ENCODE data around the gene SLC49A4. TPM values are rescaled to one million over a fixed set of nuclear protein-coding genes. Genes with fewer than 3 reads are reported as not detected.

SLC49A4 gene
- total RNA-seq, 1 donor from 2014 or later = 16.9 TPM

DNA sequence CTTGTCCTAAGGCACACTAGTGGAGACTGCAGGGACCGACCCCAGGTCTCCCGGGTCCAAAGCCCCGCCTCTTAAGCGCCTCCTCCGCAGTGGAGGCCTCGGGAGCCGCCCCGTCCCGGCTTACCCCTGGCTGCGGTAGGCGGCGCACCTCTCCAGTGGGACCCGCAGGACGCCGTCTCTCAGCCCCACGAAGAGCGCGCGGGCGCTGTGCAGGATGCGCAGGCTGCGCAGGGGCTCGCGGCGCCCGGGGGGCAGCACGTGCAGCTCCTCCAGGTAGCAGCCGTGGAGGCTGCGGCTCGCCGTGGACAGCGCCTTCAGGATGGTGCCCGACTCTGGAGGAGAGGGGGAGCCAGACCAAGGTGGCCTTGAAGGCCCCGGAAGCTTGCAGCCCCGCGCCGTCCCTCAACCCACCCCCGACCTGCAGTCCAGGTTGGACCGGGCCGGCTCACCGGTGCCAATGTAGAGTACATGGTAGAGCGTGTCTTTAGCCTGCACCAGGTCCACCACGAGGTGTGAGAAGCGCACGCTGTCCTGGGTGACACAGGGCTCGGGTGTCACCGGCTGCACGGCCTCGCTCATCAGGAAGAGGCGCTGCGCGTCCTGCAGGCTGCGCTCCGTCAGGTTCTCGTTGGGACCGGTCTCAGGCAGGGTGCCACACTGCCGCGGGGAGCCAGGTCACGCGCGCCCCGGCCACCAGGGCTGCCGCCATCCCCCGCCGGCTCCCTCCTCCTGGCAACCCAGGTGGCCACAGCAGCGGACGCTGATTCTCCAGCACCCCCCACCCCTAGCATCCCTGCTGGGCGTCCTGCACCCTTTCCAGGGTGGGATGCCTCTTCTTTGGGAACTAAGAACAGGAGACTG lies 127.2 kb downstream of the SLC49A4 start:
- DNase-seq (no peak), ATAC-seq (no peak)
- intact Hi-C loops (cut with micrococcal nuclease) = no loop called here

- no peak for ATAC-seq
Observed at GRCh38 chr3:122923611-122924010, 128.7 kb downstream of the SLC49A4 start.

GRCh38 chr3:122924056-122924455 lies 129.2 kb downstream of the SLC49A4 start:
- ATAC-seq = no peak
- no peak for DNase-seq
- intact Hi-C loops (cut with micrococcal nuclease) = no loop called here

More at GRCh38 chr3:122923611-122924010, 128.7 kb downstream of the SLC49A4 start:
- intact Hi-C loops (cut with micrococcal nuclease) = no loop called here
- DNase-seq = no peak

DNA sequence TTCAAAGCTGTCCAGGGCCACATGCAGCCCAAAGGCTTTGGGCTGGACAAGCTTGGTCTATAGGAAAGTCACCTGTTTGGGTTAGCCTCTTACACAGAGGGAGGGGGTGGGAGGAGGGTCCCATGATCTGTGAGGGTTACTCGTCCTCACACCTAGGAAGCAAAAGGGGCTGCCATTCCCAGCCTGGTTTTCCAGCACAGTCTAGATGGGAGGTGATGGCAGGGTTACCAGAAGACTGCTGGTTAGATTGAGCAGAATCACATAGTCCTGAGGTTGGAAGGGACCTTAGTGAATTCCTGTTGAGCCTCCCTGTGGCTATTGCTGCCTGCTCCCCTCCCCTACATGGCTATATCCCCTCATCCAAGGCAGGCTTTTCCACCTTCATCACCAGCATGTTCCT lies 130.9 kb downstream of the SLC49A4 start:
- intact Hi-C loops (cut with micrococcal nuclease) = no loop called here
- ATAC-seq (no peak), DNase-seq (no peak)

- ATAC-seq = no peak
- intact Hi-C loops (cut with micrococcal nuclease) = no loop called here
- DNase-seq = no peak
Observed at GRCh38 chr3:122926322-122926721, 131.5 kb downstream of the SLC49A4 start.

- ATAC-seq (no peak), DNase-seq (no peak)
- intact Hi-C loops (cut with micrococcal nuclease) = no loop called here
Observed at GRCh38 chr3:122926811-122927210, 131.9 kb downstream of the SLC49A4 start.

DNA sequence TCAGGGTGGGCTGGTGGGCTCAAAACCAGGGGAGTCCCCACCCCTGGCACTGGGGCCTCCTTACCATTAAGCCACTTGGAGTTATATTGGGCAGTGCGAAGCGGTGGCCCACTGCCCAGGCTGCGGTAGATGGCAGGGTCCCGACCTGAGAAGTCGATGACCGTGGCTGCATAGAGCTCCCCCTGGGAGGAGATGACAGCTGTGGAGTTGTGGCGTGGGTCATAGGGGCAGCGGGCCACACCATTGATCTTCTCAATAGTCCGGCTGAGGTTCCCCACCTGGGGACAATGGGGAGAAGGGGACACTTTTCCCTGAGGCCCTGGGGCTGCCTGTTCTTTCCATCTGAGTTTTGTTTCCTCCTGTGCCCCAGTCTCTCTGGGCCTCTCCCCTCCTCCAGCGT lies 132.9 kb downstream of the SLC49A4 start:
- DNase-seq = no peak
- intact Hi-C loops (cut with micrococcal nuclease) = no loop called here
- ATAC-seq = no peak

DNA sequence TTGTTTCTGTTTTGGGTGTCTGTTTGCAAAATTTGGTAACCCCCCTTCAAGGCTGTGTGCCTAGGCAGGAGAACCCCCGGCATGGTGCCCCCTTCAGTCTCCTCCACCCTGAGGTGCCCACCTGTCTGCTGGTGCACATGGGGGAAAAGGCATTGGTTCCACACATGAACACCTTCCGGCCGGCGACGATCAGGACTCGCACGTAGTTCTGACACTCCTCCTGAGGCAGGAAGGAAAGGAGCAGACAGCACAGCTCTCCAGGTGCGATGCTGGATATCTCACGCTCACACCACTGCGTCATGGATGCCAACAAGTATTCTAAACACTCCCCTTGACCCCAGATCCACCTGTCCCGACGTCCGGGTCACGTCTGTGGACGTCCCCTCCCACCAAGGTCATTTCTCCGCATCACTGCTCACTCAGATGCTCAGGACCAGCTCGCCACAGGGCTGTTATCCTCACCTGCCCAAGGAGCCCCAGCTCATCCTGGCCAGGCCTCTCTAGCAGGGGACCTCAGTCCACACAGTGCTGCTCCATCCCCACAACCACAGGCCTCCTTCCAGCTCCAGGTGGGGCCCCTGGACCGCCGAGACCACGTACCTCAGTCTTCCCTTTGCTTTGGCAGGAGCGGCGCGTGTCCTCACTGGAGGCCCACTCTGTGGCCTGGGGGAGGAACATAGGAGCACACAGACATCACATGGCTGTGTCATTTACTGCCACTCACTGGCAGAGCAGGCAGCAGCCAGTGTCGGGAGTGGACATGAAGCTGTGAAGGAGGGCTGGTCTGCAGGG lies 133.7 kb downstream of the SLC49A4 start:
- no peak for DNase-seq
- intact Hi-C loops (cut with micrococcal nuclease) = no loop called here
- ATAC-seq = no peak

DNA sequence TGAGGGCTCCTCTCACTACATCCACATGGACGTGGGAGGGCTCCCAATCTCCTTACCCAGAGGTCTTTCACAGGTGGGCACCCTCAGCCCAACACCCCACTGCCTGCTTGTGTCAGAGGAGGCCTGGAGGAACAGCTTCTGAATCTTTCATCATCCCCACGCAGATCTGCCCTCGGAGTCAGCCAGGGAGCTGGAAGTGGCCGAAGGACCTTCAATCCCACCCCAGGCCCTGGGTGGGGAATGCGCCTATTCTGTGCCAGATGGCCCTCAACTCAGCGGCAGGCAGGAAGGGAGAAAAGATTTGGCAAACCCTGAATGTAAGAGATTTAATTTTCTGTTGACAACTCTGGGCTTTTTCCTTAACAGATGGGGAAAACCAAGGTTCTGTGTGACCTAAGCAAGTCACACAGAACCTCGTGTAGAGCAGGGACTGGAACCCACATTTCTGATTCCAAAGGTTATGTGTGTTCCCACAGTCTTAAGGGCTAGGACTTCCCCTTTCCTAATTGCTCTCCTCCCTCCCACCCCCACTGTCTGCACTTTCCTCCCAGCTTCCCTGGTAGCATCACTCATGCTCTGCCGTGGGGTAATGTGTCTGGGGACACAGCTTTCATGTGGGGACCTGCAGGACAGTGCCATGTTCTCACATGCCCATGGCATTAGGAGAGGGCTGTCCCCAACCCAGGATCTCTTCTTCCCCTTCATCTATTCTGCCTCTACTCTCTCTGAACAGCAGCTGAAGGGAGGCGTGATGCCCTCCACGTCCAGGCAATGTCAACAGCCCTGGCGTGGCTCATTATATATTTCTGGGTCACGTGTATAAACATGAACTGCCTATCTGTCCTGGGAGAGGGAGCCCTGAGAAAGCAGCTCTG lies 134.6 kb downstream of the SLC49A4 start:
- DNase-seq (no peak), ATAC-seq (peak; percentile 55)
- intact Hi-C loops (cut with micrococcal nuclease) = no loop called here

DNA sequence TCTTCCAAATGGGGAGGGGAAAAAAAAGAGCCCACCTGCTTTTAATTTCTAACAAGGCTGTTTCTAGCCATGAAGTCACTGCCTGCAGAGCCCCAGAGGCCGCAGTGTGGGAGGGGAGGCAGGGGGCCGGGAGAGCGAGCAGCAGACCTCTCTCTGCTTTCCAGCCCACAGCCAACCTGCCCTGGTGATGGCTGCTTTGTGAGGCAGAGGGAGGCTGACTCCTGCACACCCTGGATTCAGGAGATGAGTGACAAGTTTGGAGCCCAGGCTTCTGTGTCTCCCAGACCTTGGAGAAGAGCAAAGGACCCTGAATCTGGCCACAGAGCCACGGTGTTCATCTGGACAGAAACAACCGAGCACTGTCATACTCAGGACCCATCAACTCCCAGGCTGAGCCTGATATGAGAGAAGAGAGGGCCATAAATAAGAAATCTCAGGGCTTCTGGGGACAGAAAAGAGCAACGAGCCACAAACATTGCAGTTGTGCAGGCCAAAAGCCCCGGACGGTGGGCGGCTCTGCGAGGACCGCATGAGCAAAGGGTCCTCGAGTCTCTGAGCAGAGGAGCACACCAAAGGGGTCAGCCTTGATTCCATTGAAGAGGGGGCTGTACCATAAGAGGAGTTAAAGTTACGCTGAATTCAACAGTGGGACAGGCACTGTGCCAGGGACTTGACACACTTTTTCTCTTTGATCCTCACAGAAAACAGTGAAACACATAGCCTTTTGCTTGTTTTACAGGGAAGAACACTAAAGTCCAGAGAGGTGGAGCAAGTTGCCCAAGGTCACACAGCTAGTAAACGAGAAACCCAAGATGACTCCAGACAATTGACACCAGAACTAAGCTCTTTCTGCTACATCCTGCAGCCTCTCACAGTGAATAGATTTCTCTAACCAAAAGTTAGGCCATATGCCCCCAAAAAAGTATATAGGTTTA lies 135.5 kb downstream of the SLC49A4 start:
- intact Hi-C loops (cut with micrococcal nuclease) = no loop called here
- DNase-seq (no peak), ATAC-seq (no peak)

Other genes starting within 250 kb of the SLC49A4 start
- 11.8 TPM for gene PARP9, start 230.8 kb upstream of the SLC49A4 start, total RNA-seq
- gene DTX3L, start 230.7 kb upstream of the SLC49A4 start, total RNA-seq = 10.5 TPM
- 0.52 TPM for gene PARP15, start 217.4 kb upstream of the SLC49A4 start, total RNA-seq
- gene PARP14, start 114.2 kb upstream of the SLC49A4 start, total RNA-seq = 13.3 TPM
- gene HSPBAP1, start 1.2 kb upstream of the SLC49A4 start, total RNA-seq = 5.3 TPM
- gene SEMA5B, start 232.7 kb downstream of the SLC49A4 start, total RNA-seq = 4.2 TPM